PFSK-1 (cell line): ENCODE results near the gene C3orf38.

Experiments used
- FOXP2 ChIP-seq: optimal IDR thresholded peaks from 2 replicates; pipeline ENCODE3; 2011; ENCODE audit warnings: borderline replicate concordance, control low read depth, inconsistent platforms; ENCODE audit not compliant: insufficient read depth; ENCODE audit errors: extremely low read length, extremely low read depth
- POLR2AphosphoS5 ChIP-seq: IDR thresholded peaks from 2 replicates; pipeline ENCODE4 v1.6.1; 2012; ENCODE audit warnings: low read depth, mild to moderate bottlenecking, control low read depth, low read length, moderate library complexity
- SIN3A ChIP-seq: IDR thresholded peaks from 2 replicates; pipeline ENCODE4 v1.6.1; 2012; ENCODE audit warnings: mild to moderate bottlenecking, low read length, moderate library complexity, borderline replicate concordance; ENCODE audit not compliant: insufficient read depth
- TAF1 ChIP-seq: IDR thresholded peaks from 2 replicates; pipeline ENCODE4 v1.6.1; 2012; ENCODE audit warnings: low read length, control low read depth, borderline replicate concordance; ENCODE audit not compliant: insufficient read depth
- TF ChIP-seq, protein P1 (sequence below), 2 experiments: IDR thresholded peaks; 2 replicates each; pipeline versions ENCODE4 v1.6.1 to v1.8.0; 2011 to 2012; ENCODE audit warnings: low read depth in 2 of 2, low read length in 2 of 2, control low read depth in 1 of 2, inconsistent platforms in 1 of 2, mild to moderate bottlenecking in 1 of 2, moderate library complexity in 1 of 2; ENCODE audit not compliant: insufficient read depth in 1 of 2

DNA sequence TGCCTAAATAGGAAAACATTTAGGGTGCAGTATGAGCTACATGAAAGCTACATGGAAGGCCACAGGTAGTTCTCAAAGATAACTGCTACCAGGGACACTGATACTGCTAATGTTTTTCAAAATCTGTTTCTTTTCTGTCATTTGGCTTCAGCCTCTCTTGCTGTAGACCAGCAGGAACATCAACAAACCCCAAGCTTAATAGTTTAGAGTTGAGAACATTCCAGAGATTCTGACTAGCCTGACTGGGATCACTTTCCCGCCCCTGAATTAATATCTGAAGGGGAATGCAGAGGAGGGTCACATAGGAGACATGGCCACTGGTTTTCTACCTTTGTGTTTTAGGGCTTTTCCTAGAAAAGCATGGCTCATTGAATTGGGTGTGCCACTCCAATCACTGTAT, 16.9 kb upstream of the C3orf38 start:
- TF ChIP-seq, protein P1, sequence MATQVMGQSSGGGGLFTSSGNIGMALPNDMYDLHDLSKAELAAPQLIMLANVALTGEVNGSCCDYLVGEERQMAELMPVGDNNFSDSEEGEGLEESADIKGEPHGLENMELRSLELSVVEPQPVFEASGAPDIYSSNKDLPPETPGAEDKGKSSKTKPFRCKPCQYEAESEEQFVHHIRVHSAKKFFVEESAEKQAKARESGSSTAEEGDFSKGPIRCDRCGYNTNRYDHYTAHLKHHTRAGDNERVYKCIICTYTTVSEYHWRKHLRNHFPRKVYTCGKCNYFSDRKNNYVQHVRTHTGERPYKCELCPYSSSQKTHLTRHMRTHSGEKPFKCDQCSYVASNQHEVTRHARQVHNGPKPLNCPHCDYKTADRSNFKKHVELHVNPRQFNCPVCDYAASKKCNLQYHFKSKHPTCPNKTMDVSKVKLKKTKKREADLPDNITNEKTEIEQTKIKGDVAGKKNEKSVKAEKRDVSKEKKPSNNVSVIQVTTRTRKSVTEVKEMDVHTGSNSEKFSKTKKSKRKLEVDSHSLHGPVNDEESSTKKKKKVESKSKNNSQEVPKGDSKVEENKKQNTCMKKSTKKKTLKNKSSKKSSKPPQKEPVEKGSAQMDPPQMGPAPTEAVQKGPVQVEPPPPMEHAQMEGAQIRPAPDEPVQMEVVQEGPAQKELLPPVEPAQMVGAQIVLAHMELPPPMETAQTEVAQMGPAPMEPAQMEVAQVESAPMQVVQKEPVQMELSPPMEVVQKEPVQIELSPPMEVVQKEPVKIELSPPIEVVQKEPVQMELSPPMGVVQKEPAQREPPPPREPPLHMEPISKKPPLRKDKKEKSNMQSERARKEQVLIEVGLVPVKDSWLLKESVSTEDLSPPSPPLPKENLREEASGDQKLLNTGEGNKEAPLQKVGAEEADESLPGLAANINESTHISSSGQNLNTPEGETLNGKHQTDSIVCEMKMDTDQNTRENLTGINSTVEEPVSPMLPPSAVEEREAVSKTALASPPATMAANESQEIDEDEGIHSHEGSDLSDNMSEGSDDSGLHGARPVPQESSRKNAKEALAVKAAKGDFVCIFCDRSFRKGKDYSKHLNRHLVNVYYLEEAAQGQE (IDR thresholded peaks at IDR 0.05; ENCODE audit: insufficient read depth in 1 of 2, low read depth in 2 of 2, low read length in 2 of 2), result no peak
- TF ChIP-seq FOXP2 (no peak), TAF1 (no peak), POLR2AphosphoS5 (no peak), SIN3A (no peak)
